SU-DHL-6 (cell line): ENCODE results near the gene FANCL.
"Not testable (repeated sequence)": the region's sequence is repeated elsewhere in the genome, so short reads cannot be mapped to it uniquely, and the experiment has no call there.

Experiments used
- CTCF ChIP-seq: fragments of 200-600 bp; sonication (generic); IDR thresholded peaks from one replicate; pipeline ENCODE4 v1.5.1; 2017; ENCODE audit warnings: antibody characterized with exemption, mild to moderate bottlenecking, low read length, moderate library complexity; ENCODE audit not compliant: insufficient read depth, poor library complexity, severe bottlenecking
- EZH2phosphoT487 ChIP-seq: fragments of 200-600 bp; sonication (generic), shearing (Covaris generic); conservative IDR thresholded peaks from 2 replicates; pipeline ENCODE4 v1.6.1; 2018; ENCODE audit warnings: mild to moderate bottlenecking, antibody characterized with exemption, low read length, moderate library complexity, mixed read lengths

- not testable (repeated sequence) for TF ChIP-seq CTCF, EZH2phosphoT487
These were observed 34.0 kb upstream of the FANCL start for GRCh38 chr2:58275144-58275543.
